Activated naive CD8-positive, alpha-beta T cell treated with anti-CD3 and anti-CD28 coated beads for 36 hours (primary cell): ENCODE results near the gene N4BP3. TPM values are rescaled to one million over a fixed set of nuclear protein-coding genes. Genes with fewer than 3 reads are reported as not detected.

ENCODE experiments used
- DNase-seq: peaks from one replicate; pipeline ENCODE4 v3.0.0; 2021
- H3K27ac Mint-ChIP-seq: one replicate; pipeline ENCODE4 v1.8.0; 2022; ENCODE audit warnings: mild to moderate bottlenecking, moderate library complexity, mixed read lengths
- H3K27me3 Mint-ChIP-seq: one replicate; pipeline ENCODE4 v1.8.0; 2022; ENCODE audit warnings: mild to moderate bottlenecking, mixed read lengths
- H3K36me3 Mint-ChIP-seq: one replicate; pipeline ENCODE4 v1.8.0; 2021; ENCODE audit warnings: mild to moderate bottlenecking, mixed read lengths
- H3K4me1 Mint-ChIP-seq: one replicate; pipeline ENCODE4 v1.8.0; 2021; ENCODE audit warnings: mixed read lengths
- H3K4me3 Mint-ChIP-seq: one replicate; pipeline ENCODE4 v1.8.0; 2022; ENCODE audit warnings: mild to moderate bottlenecking, moderate library complexity, mixed read lengths
- H3K9me3 Mint-ChIP-seq: one replicate; pipeline ENCODE4 v1.8.0; 2022; ENCODE audit warnings: mixed read lengths
- total RNA-seq, 2 experiments: library from RNA; stranded (reverse); gene quantifications; one replicate each; pipeline ENCODE4 v1.2.3, GENCODE V29; 2021

The N4BP3 gene
- total RNA-seq, 2 experiments from 2014 or later, result 12.3 to 12.9 TPM

GRCh38 chr5:178165581-178165980 lies 52.2 kb downstream of the N4BP3 start:
- Mint-ChIP-seq H3K4me3 (no peak overlapping the region), H3K9me3 (no peaks in the 10 kb centered on the region), H3K36me3 (no peaks in the 10 kb centered on the region), H3K4me1 (peaks cover 7% of the 10 kb centered on the region), H3K27ac (no peak overlapping the region), H3K27me3 (peaks cover 33% of the 10 kb centered on the region)
- DNase-seq, result no peak

GRCh38 chr5:178170455-178170854 lies 57.1 kb downstream of the N4BP3 start:
- DNase-seq, result no peak
- H3K27ac Mint-ChIP-seq, result no peak overlapping the region
- H3K4me1 Mint-ChIP-seq, result no peaks in the 10 kb centered on the region
- H3K27me3 Mint-ChIP-seq, result peaks cover under 1% of the 10 kb centered on the region
- H3K9me3 Mint-ChIP-seq, result no peaks in the 10 kb centered on the region
- no peaks in the 10 kb centered on the region for H3K36me3 Mint-ChIP-seq
- no peak overlapping the region for H3K4me3 Mint-ChIP-seq

GRCh38 chr5:178174456-178174855 lies 61.1 kb downstream of the N4BP3 start:
- DNase-seq, result no peak
- no peak overlapping the region for H3K27ac Mint-ChIP-seq
- no peaks in the 10 kb centered on the region for H3K36me3 Mint-ChIP-seq
- H3K4me3 Mint-ChIP-seq, result no peak overlapping the region
- H3K9me3 Mint-ChIP-seq, result no peaks in the 10 kb centered on the region
- no peaks in the 10 kb centered on the region for H3K27me3 Mint-ChIP-seq
- no peaks in the 10 kb centered on the region for H3K4me1 Mint-ChIP-seq

Other genes with a start within 250 kb of the N4BP3 start
- gene PROP1, start 117.3 kb upstream of the N4BP3 start, total RNA-seq, result not detected
- gene RMND5B, start 17.5 kb downstream of the N4BP3 start, total RNA-seq, result 10 to 100 TPM; 26.2 to 26.7 TPM
- 100 to 1,000 TPM; 349 to 354 TPM for gene NHP2, start 40.4 kb downstream of the N4BP3 start, total RNA-seq
- not detected for gene GMCL2, start 73.8 kb downstream of the N4BP3 start, total RNA-seq
- gene HNRNPAB, start 91.0 kb downstream of the N4BP3 start, total RNA-seq, result 100 to 1,000 TPM; 599 to 600 TPM
- gene PHYKPL, start 119.3 kb downstream of the N4BP3 start, total RNA-seq, result 10 to 100 TPM; 47.4 to 54.8 TPM